GM15510 (cell line): ENCODE data around the gene CACNA1A.

Experiments
- POLR2A ChIP-seq: IDR thresholded peaks from 3 replicates; pipeline ENCODE4 v1.6.1; 2011; ENCODE audit warnings: borderline replicate concordance; ENCODE audit not compliant: insufficient read length; ENCODE audit errors: extremely low read depth

The CACNA1A gene

GRCh38 chr19:13181747-13182388 is 324.4 kb downstream of the CACNA1A start:
- no peak for TF ChIP-seq POLR2A

- no peak for TF ChIP-seq POLR2A
Observed at GRCh38 chr19:13176345-13176744, 329.9 kb downstream of the CACNA1A start.

GRCh38 chr19:13173139-13173737 is 333.0 kb downstream of the CACNA1A start:
- TF ChIP-seq POLR2A = no peak

- TF ChIP-seq POLR2A = no peak
Observed at GRCh38 chr19:13172346-13173138, 333.7 kb downstream of the CACNA1A start.

- no peak for TF ChIP-seq POLR2A
Observed at GRCh38 chr19:13171146-13171545, 335.1 kb downstream of the CACNA1A start.

DNA sequence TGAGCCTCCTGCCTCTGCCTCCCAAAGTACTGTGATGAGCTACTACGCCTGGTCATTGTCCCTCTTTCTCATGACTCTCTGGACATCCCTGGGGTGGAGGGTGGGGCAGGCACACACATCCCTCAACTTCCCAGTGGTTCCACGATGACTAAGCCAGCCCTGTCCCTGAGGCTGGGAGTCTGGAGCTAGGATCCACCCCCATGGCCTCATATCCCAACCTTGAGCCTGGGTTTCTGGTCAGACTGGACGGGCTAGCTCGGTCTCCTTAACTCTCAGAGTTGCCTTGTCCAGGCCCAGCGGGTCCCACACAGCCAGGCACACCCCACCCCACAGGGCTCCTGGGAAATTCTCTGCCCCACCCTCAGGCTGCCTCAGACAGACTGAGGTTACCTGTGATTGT is 336.5 kb downstream of the CACNA1A start:
- TF ChIP-seq POLR2A = no peak

DNA sequence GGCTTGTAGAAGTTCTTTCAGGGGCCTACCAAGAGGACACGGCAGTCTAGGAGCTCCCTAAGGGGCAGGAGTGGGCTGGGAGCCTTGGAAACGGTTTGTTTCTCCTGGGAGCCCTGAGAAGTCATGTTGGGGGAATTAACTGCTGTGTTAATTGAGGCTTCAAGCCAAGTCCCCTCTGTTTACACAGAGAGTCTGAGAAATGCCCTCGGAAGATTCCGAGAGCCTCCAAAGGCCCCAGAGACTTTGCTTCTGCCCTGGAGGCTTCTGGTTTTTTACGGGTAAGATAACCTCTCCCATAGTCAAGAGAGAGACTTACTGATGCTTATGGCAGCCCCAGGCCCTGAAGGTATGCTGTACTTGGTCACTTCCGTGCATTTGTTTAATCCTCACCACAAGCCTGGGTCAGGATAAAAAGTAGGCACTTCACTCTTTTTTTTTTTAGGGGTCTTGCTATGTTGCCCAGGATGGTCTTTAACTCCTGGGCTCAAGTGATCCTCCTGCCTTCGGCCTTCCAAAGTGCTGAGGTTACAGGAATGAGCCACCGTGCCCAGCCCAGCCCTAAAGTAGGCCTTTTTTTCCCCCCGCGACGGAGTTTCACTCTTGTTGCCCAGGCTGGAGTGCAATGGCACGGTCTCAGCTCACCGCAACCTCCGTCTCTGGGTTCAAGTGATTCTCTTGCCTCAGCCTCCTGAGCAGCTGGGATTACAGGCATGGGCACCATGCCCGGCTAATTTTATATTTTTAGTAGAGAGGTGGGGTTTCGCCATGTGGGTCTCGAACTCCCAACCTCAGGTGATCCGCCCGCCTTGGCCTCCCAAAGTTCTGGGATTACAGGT is 340.9 kb downstream of the CACNA1A start:
- TF ChIP-seq POLR2A = no peak

DNA sequence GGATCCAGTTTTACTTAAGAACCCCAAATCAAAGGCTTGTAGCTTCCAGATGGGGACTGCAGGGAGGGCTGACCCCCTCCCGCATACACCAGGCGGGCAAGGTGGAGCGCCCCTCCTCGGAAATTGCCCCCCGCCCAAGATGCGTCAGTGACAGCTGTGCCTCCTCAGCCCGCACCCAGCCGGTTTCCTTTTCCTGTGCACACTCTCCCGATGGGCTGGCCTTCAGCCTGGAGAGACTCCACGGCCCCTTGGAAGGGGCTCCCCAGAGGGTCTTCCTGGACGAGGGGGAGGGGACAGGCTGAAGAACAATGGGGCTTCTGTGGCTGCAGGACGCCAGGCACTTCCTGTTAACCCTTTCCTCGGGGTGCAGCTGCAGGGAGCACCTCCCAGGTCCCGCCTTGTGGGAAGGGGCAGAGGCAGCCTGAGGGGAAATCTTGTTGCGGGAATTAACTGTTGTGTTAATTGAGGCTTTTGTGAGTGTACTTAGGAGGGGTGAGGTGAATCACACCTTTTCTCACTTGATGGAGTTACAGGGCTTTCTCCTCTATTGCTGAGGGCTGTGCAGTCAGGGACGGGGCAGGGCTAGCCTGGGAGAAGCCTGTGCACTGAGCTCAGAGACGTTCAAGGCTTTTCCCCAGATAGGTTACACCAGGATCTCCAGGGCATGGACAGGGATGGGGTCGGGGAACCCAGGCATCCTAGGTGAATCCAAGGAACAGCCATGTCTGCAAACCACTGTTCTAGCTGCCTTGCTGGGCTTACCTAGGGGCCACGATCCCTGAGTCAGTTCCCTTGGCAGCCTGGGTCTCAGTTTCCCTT is 341.7 kb downstream of the CACNA1A start:
- TF ChIP-seq POLR2A = no peak

DNA sequence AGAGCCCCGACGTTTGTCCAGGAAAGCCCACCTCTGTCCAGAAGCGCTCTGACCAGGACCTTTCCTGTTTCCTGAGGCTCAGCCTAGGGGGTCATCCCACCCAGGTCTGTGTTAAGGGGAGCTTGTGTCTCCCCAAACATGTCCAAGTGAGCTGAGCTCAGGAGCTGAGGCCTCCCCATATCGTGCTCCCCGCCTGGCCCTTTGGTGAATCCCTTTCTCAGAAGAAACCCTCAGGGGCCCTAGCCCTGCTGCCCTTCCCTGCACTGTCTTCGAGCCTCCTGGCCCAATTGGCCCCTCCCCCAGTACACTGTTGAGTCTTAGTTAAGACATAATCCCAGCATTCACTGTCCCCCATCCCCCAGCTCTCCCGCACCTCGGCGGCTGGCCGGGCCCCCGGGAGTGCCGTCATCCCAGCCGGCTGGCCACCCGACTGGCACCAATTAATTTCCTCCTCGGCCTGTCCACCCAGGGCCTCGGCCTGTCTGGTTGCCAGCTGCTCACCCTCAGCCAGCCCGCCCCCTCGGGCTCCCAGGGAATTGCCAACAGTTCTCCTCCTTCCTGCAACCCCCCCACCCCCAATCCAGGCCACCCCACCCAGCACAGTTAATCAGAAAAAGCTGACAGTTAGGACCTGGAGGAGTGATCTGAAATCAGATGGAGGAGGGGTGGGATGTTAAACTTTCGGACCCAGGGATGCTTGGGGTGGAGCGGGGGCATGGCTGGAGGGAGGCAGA is 342.5 kb downstream of the CACNA1A start:
- TF ChIP-seq POLR2A = no peak

DNA sequence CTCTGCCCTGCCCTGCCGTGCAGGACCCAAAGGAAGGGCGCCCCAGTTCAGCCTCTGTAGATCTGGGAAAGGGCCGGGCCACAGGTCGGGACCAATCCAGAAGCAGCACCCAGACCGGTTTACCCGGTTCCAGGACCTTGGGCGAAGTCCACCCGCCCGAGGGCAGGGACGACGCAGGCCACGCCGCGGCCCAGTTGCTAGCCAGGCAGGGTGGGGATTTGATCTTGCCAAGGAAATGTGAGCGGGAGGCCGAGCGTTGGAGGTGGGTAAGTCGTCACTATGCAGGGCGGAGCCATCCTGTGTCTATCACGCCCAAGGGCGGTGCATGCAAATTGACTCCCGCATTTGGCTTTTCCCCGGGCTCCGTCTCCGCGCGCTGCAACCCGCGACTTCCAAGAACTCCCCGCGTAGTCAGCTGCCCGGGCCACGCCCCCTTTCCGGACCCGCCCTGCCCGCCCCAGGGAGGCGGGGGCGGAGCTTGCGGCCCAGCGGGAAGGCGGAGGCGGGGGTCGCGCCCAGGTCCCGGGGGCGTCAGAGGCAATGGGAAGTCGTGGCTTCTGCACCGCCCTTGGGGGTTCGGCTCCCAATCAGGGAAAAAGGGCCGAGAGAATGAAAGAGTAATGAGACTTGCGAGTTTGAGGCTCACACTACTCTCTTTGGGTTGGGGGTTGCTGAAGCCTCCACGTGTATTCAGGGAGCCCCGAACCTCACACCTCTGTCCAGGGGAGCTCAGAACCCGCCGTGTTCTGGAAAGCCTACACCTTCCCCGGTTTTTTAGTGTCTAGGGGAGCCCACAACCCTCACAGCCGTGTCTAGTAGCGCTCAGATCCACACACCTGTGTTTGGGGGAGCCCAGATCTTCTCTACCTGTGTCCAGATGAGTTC is 343.3 kb downstream of the CACNA1A start:
- TF ChIP-seq POLR2A = peak; percentile 71

- TF ChIP-seq POLR2A = no peak
Observed at GRCh38 chr19:13160557-13160956, 345.7 kb downstream of the CACNA1A start.

- no peak for TF ChIP-seq POLR2A
Observed at GRCh38 chr19:13159713-13160112, 346.6 kb downstream of the CACNA1A start.
